Measurements from ENCODE around the gene XCL1.
"Not testable (repeated sequence)": the region's sequence is repeated elsewhere in the genome, so short reads cannot be mapped to it uniquely, and the experiment has no call there.

The XCL1 gene

DNA sequence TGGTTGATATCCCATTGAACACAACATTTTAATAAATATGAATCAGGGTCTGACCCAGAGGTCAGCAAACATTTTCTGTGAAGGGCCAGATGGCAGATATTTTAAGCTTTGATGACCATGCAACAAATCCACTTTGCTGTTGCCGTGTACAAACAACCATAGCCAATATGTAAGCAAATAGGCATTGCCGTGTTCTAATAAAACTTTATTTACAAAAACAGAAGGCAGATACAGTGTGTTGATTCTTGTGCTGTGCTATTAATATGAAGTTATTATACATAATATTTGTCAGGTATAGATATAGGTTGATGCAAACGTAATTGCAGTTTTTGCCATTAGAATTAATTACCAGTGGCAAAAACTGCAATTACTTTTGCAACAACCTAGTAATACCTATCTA lies 8.8 kb upstream of the XCL1 start:
- DNase-seq (ENCODE audit: low read depth): no peak

DNA sequence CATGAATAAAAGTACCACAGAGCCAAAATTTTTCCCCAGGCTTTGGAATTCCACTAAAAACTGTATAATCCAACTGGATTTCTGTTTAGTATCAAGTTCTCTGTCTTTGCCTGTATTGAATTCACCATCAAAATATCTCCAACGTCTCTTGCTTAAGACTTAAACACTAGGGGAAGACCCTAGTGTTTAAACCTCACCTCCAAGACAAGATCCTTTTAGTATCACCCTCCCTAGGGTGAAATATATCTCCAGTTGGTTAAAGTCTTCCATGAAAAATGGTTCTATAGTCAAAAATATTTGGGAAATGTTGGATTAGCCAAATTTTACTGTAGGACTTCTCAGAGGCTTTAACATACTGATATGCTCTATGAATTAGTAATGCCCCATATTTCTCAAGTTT lies 8.1 kb upstream of the XCL1 start:
- DNase-seq (ENCODE audit: low read depth): no peak

DNA sequence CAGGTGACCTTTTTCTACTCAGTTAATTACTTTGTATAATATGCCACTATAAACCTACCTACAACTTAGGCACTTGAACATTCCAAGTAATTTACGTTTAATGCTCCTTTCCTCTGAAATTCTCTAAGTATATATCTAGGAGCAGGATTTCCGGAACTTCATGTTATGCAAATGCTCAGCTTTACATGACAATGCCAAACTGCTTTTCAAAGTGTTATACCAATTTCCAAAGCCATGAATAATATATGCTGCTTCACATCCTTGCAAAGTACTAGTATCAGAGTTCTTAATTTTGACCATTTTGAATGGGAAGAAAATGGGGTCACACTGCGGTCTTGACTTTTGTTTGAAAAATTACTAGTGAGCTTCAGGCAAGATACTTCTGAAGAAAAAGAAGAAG lies 5.8 kb upstream of the XCL1 start:
- no peak for DNase-seq (ENCODE audit: low read depth)

- no peak for DNase-seq (ENCODE audit: low read depth)
These were observed 3.8 kb upstream of the XCL1 start for GRCh38 chr1:168572633-168573032.

- peak; percentile 67 for DNase-seq (ENCODE audit: low read depth)
These were observed 2.2 kb upstream of the XCL1 start for GRCh38 chr1:168574234-168574633.

- DNase-seq (ENCODE audit: low read depth): not testable (repeated sequence)
These were observed 2.3 kb downstream of the XCL1 start for GRCh38 chr1:168578531-168579185.

- DNase-seq (ENCODE audit: low read depth): not testable (repeated sequence)
These were observed 3.9 kb downstream of the XCL1 start for GRCh38 chr1:168580290-168580689.

DNA sequence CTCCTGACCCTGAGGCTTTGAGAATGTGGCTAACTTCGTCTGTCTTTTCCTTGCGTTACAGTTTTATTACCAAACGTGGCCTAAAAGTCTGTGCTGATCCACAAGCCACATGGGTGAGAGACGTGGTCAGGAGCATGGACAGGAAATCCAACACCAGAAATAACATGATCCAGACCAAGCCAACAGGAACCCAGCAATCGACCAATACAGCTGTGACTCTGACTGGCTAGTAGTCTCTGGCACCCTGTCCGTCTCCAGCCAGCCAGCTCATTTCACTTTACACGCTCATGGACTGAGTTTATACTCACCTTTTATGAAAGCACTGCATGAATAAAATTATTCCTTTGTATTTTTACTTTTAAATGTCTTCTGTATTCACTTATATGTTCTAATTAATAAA lies 4.6 kb downstream of the XCL1 start:
- DNase-seq (ENCODE audit: low read depth): not testable (repeated sequence)

DNA sequence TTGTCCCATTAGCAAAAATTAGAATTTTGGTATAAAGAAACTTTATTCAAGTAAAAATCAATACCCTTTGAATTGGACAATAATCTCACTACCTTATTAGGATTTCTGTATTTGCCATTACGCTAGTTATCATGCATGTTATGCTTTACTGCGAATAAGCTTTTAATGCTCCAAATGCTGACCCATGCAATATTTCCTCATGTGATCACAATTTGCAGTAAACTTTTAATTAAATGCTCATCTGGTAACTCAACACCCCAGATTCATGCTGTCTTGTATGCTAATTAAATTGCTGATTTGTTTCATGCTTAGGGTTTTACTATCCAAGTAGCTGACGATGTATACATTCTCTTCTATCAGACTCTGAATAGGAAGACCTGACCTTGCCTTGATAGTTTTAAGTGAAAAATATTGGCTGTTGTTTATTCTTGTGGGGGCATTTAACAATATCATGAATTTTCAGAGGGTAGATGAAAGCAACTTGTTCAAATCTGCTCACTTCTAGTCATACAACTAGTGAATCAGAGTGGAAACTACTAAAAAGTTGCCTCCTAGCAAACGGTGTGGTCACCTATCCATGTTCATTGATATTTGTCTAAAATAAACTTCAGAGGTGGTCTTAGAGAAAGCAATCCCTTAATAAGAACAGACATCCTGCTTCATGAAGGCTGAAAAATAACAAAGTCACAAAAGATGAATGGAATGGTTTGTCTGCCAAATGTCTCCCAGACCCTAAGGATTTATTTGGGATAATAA lies 5.6 kb downstream of the XCL1 start:
- no peak for DNase-seq (ENCODE audit: low read depth)

DNA sequence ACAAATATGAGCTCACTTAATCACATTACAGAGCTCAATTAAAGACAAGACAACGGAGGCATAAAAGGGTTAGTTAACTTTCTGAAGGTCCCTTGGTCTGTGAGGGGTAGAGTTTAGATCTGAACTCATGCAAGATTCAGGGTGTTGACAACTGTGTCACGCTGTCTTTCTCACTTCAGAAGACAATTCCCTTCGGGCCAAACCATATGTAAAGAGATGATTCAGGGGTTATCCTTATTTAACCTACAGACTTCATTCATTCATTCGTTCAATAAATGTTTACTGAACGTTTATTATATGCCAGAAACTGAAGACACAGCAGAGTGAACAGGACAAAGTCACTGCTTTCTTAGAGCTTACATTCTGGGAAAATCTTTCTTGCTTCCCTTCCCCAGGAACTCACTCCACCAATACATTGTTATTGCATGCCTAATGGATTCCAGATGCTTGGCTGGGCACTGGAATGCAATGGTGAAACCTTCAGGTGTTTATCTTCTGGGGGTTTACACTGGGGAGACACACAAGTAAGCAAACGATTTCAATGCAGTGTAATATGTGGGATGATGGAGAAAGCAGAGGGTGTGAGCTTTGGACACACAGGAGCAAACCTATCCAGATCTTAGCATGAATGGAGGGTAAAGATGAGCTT lies 6.4 kb downstream of the XCL1 start:
- DNase-seq (ENCODE audit: low read depth): peak; percentile 15

GRCh38 chr1:168583571-168583970 lies 7.2 kb downstream of the XCL1 start:
- DNase-seq (ENCODE audit: low read depth): no peak

DNA sequence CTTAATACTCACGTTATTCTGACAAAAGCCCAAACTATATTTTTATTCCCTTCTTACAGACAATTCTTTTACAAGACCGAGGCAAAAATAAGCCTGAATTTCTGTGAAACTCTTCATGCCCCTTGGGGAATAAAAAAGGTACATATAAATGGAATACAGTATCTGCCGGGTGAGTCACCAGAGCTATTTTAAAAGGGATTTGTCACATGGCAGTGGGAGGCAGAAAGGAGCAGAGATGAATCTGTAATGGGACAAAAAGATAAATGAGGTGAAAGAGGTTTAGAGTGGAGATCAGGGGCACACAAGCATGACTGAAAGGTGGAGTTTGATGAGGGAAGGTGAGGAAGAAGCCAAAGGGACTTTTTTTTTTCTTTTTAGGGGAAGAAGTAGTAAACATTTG lies 8.8 kb downstream of the XCL1 start:
- DNase-seq (ENCODE audit: low read depth): peak; percentile 24

DNA sequence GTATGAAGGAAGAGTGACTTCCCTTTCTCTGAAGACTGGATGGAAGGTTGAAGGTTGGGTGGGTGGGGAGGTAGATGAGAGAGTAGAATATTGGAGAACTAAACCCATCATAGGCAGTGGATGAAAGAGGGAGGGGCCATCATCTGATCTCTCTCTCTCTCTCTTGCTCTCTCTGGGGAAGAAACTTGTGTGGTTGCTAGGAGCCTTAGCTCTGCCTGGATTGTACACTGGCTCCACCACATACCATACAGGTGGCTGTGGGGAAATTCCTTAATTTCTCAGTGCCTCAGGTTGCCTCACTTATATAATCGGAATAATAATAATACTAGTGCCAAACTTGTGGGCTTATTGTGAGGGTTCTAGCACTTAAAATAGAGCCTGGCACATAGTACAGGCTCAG lies 9.5 kb downstream of the XCL1 start:
- no peak for DNase-seq (ENCODE audit: low read depth)

GRCh38 chr1:168589167-168589566 lies 12.8 kb downstream of the XCL1 start:
- DNase-seq (ENCODE audit: low read depth): no peak

DNA sequence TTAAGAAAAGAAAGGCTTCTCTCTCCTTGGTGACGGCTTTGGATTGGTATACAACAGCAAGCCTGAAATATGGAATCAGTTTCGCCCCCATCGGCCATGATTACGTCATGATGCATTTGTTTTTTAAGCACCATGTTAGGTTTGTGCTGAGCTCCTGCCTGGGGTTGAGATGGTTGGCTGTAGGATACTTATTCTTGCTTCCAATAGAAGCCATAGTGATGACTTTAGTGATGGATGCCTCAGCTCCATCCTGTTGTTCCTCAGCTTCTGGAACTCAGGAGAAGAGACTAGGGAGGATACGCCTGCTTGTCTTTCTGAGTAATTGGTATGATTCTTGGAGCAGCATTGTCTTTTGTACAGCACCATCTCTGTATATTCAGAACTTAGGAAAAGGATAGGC lies 14.7 kb downstream of the XCL1 start:
- DNase-seq (ENCODE audit: low read depth): no peak

DNA sequence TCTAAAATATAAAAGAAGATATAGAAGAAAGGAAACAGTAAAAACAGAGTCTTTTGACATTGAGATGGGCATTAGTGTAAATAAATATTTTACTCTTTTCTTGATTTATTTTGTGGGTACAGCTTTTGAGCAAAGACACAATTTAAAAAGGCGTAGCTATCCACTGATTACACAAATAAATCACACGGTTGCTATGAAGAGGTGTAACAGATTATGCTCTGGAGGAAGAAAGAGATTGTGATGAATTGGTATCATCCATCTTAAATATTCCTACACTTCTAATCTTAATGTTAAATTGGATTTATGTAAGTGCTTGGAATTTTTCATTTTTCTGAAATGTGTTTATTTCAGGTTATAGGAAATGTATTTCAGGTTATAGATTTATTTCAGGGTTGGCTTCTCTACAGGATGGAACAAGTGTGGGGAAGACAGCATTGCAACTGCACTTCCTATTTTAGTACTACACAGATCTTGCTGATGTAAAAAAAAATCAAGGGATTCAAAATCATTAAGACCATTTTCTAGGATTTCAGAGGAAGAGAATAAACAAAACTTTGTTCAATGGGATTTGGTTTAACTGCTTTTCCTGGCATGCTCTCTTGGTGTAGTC lies 15.3 kb downstream of the XCL1 start:
- no peak for DNase-seq (ENCODE audit: low read depth)

DNA sequence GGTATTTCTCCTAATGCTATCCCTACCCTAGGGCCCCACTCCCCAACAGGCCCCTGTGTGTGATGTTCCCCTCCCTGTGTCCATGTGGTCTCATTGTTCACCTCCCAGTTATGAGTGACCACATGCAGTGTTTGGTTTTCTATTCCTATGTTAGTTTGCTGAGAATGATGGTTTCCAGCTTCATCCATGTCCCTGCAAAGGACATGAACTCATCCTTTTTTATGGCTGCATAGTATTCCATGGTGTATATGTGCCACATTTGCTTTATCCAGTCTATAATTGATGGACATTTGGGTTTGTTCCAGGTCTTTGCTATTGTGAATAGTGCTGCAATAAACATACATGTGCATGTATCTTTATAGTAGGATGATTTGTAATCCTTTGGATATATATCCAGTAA lies 19.0 kb downstream of the XCL1 start:
- not testable (repeated sequence) for DNase-seq (ENCODE audit: low read depth)

- no peak for DNase-seq (ENCODE audit: low read depth)
These were observed 21.7 kb downstream of the XCL1 start for GRCh38 chr1:168598125-168598524.

DNA sequence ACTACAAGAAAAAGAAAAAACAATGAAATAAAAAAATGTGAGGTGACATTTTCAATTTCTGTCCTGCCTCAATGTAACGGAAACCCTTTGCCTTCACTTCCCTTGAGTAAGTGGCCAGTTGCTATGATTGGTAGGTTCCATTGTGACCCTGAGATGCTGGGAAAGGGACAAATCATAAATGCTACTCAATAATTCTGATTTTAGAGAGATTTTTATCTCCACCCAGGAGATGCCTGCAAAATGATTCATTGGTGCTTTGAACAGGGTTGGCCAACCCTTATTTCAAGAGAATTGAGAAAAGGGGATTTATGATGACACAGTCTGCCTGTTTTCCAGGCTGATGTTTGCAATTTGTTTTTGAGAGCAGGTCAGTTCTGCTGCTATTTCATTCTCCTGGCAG lies 22.5 kb downstream of the XCL1 start:
- DNase-seq (ENCODE audit: low read depth): no peak

DNA sequence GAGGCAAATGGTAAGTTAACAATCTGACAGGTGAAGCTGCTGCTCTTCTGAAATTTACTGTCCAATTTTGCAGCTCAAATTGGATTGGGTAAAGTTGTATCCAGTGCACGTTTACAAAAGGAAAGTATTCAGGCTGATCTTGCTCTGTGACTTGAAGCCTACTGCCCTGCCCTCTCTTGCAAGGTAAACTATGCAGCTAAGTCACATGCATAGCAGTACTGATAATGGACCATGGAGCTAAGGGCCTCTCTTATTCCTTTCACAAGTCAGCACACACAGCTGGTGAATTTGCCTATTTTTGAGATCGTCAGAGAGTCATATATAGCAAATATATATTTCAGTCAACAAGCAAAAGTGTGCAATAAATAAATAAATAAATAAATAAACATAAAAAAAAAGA lies 23.2 kb downstream of the XCL1 start:
- no peak for DNase-seq (ENCODE audit: low read depth)

GRCh38 chr1:168601051-168601450 lies 24.6 kb downstream of the XCL1 start:
- no peak for DNase-seq (ENCODE audit: low read depth)

GRCh38 chr1:168603501-168604110 lies 27.2 kb downstream of the XCL1 start:
- peak; percentile 59 for DNase-seq (ENCODE audit: low read depth)

GRCh38 chr1:168605443-168605842 lies 29.0 kb downstream of the XCL1 start:
- no peak for DNase-seq (ENCODE audit: low read depth)

Data from EH (cell line).